Neural progenitor cell (in vitro differentiated cells): ENCODE data around the gene DELE1. TPM values are rescaled to one million over a fixed set of nuclear protein-coding genes. Genes with fewer than 3 reads are reported as not detected.
"Not testable (repeated sequence)": the region's sequence is repeated elsewhere in the genome, so short reads cannot be mapped to it uniquely, and the experiment has no call there.

Source experiments
- DNase-seq: peaks from one replicate; pipeline ENCODE4 v3.0.0-alpha.2; 2016; ENCODE audit warnings: low spot score
- H2AFZ ChIP-seq: fragments of 200-600 bp; sonication (generic); replicated peaks from 2 replicates; pipeline ENCODE4 v1.6.1; 2016; ENCODE audit warnings: antibody characterized with exemption
- H3F3A ChIP-seq: fragments of 200-600 bp; sonication (generic); 2 replicates; pipeline ENCODE4 v1.6.1; 2016; ENCODE audit warnings: antibody characterized with exemption, low read depth
- H3K27ac ChIP-seq: fragments of 200-600 bp; sonication (generic); 2 replicates; pipeline ENCODE4 v1.5.1; 2016; ENCODE audit warnings: mild to moderate bottlenecking
- H3K27me3 ChIP-seq: fragments of 200-600 bp; sonication (generic); 2 replicates; pipeline ENCODE4 v1.6.1; 2016; ENCODE audit warnings: mild to moderate bottlenecking, moderate library complexity
- H3K36me3 ChIP-seq: fragments of 200-600 bp; sonication (generic); 2 replicates; pipeline ENCODE4 v1.5.1; 2016
- H3K4me1 ChIP-seq: fragments of 200-600 bp; sonication (generic); 2 replicates; pipeline ENCODE4 v1.6.1; 2016; ENCODE audit warnings: mixed run types
- H3K4me2 ChIP-seq: fragments of 200-600 bp; sonication (generic); 2 replicates; pipeline ENCODE4 v1.6.1; 2016
- H3K4me3 ChIP-seq: fragments of 200-600 bp; sonication (generic); 2 replicates; pipeline ENCODE4 v1.5.1; 2016
- H3K79me2 ChIP-seq: fragments of 200-600 bp; sonication (generic); 2 replicates; pipeline ENCODE4 v1.6.1; 2016; ENCODE audit warnings: low read depth
- H3K9ac ChIP-seq: fragments of 200-600 bp; sonication (generic); 2 replicates; pipeline ENCODE4 v1.6.1; 2016
- H3K9me3 ChIP-seq: fragments of 200-600 bp; sonication (generic); 2 replicates; pipeline ENCODE4 v1.5.1; 2016; ENCODE audit warnings: low read depth
- H4K20me1 ChIP-seq: fragments of 200-600 bp; sonication (generic); 2 replicates; pipeline ENCODE4 v1.6.1; 2016; ENCODE audit warnings: low read depth
- H3K27ac Mint-ChIP-seq: 3 replicates; pipeline ENCODE4 v1.8.0; 2021; ENCODE audit warnings: mixed read lengths
- H3K27me3 Mint-ChIP-seq: 2 replicates; pipeline ENCODE4 v1.8.0; 2022; ENCODE audit warnings: low read depth, mild to moderate bottlenecking, inconsistent platforms, moderate library complexity, mixed read lengths; ENCODE audit not compliant: insufficient read depth
- H3K36me3 Mint-ChIP-seq: 3 replicates; pipeline ENCODE4 v1.8.0; 2021; ENCODE audit warnings: mixed read lengths
- H3K4me1 Mint-ChIP-seq: 3 replicates; pipeline ENCODE4 v1.8.0; 2021; ENCODE audit warnings: mixed read lengths
- H3K4me3 Mint-ChIP-seq: 3 replicates; pipeline ENCODE4 v1.8.0; 2021; ENCODE audit warnings: mild to moderate bottlenecking, moderate library complexity, mixed read lengths
- H3K9me3 Mint-ChIP-seq: 3 replicates; pipeline ENCODE4 v1.8.0; 2020; ENCODE audit warnings: mixed read lengths
- CTCF ChIP-seq: fragments of 200-600 bp; sonication (generic); IDR thresholded peaks from 2 replicates; pipeline ENCODE4 v1.5.1; 2017; ENCODE audit warnings: antibody characterized with exemption, mild to moderate bottlenecking
- EZH2 ChIP-seq: fragments of 200-600 bp; sonication (generic); IDR thresholded peaks from 2 replicates; pipeline ENCODE4 v1.6.1; 2017; ENCODE audit warnings: antibody characterized with exemption, mild to moderate bottlenecking, moderate library complexity
- EZH2phosphoT487 ChIP-seq: fragments of 200-600 bp; sonication (generic); IDR thresholded peaks from 2 replicates; pipeline ENCODE4 v1.6.1; 2017; ENCODE audit warnings: antibody characterized with exemption
- total RNA-seq: library from RNA; depleted of rRNA; stranded (reverse); fragments of >200 nt; gene quantifications from 2 replicates; pipeline ENCODE4 v1.2.3, GENCODE V29; 2015; ENCODE audit warnings: low replicate concordance

Gene DELE1
- total RNA-seq, 1 donor from 2014 or later = 47.7 TPM

- Histone ChIP-seq H3K4me2 (peak overlapping the region; percentile 93), H3K27me3 (peaks cover 22% of the 10 kb centered on the region), H3K79me2 (no peaks in the 10 kb centered on the region), H4K20me1 (peaks cover 40% of the 10 kb centered on the region), H2AFZ (no peak overlapping the region), H3K4me1 (peaks cover 39% of the 10 kb centered on the region), H3K9ac (no peak overlapping the region), H3K9me3 (no peaks in the 10 kb centered on the region), H3K36me3 (no peaks in the 10 kb centered on the region), H3K27ac (no peak overlapping the region), H3K4me3 (no peak overlapping the region), H3F3A (peaks cover 43% of the 10 kb centered on the region)
- DNase-seq = no peak
- H3K27ac Mint-ChIP-seq = no peak overlapping the region
- H3K4me1 Mint-ChIP-seq = peaks cover 52% of the 10 kb centered on the region
- TF ChIP-seq CTCF (no peak), EZH2 (no peak), EZH2phosphoT487 (no peak)
- peaks cover 11% of the 10 kb centered on the region for H3K27me3 Mint-ChIP-seq
- no peaks in the 10 kb centered on the region for H3K36me3 Mint-ChIP-seq
- no peaks in the 10 kb centered on the region for H3K9me3 Mint-ChIP-seq
- H3K4me3 Mint-ChIP-seq = peak overlapping the region; percentile 82
Observed at GRCh38 chr5:141883892-141884318, 39.8 kb upstream of the DELE1 start.

GRCh38 chr5:141889282-141889871 is 34.3 kb upstream of the DELE1 start:
- TF ChIP-seq CTCF = peak; percentile 16
- no peak for TF ChIP-seq EZH2phosphoT487
- Histone ChIP-seq H4K20me1 (peaks cover 14% of the 10 kb centered on the region), H3K27ac (no peak overlapping the region), H3K9me3 (no peaks in the 10 kb centered on the region), H3K4me2 (no peak overlapping the region), H3K4me3 (no peak overlapping the region), H3K36me3 (no peaks in the 10 kb centered on the region), H3K4me1 (no peaks in the 10 kb centered on the region), H3K27me3 (peaks cover 9% of the 10 kb centered on the region), H3K79me2 (no peaks in the 10 kb centered on the region), H3F3A (peaks cover 7% of the 10 kb centered on the region), H2AFZ (no peak overlapping the region), H3K9ac (no peak overlapping the region)
- DNase-seq = no peak
- no peaks in the 10 kb centered on the region for H3K9me3 Mint-ChIP-seq
- no peak overlapping the region for H3K4me3 Mint-ChIP-seq
- peaks cover 7% of the 10 kb centered on the region for H3K4me1 Mint-ChIP-seq
- H3K27me3 Mint-ChIP-seq = peaks cover 2% of the 10 kb centered on the region
- H3K36me3 Mint-ChIP-seq = no peaks in the 10 kb centered on the region
- no peak overlapping the region for H3K27ac Mint-ChIP-seq

GRCh38 chr5:141890429-141890828 is 33.2 kb upstream of the DELE1 start:
- not testable (repeated sequence) for H3K9me3 Mint-ChIP-seq, H3K9ac ChIP-seq, H3K4me1 Mint-ChIP-seq, H3K27me3 Mint-ChIP-seq, DNase-seq, H4K20me1 ChIP-seq, H3K27me3 ChIP-seq, H3K4me2 ChIP-seq, H3K4me3 Mint-ChIP-seq, H3K36me3 Mint-ChIP-seq, H3K27ac ChIP-seq, H3F3A ChIP-seq, H3K4me1 ChIP-seq, H3K36me3 ChIP-seq, H3K79me2 ChIP-seq, H3K4me3 ChIP-seq, H3K9me3 ChIP-seq, H2AFZ ChIP-seq, H3K27ac Mint-ChIP-seq

GRCh38 chr5:141897425-141897824 is 26.2 kb upstream of the DELE1 start:
- H3K27me3 ChIP-seq = no peaks in the 10 kb centered on the region
- DNase-seq = no peak
- no peak overlapping the region for H3K9ac ChIP-seq
- no peak overlapping the region for H3K27ac Mint-ChIP-seq
- H3K36me3 ChIP-seq = no peaks in the 10 kb centered on the region
- H3K4me1 Mint-ChIP-seq = no peaks in the 10 kb centered on the region
- TF ChIP-seq CTCF (no peak), EZH2phosphoT487 (no peak), EZH2 (no peak)
- no peak overlapping the region for H3K27ac ChIP-seq
- H3K4me2 ChIP-seq = no peak overlapping the region
- H3K4me1 ChIP-seq = no peaks in the 10 kb centered on the region
- no peaks in the 10 kb centered on the region for H3K9me3 ChIP-seq
- no peaks in the 10 kb centered on the region for H3K79me2 ChIP-seq
- H3K36me3 Mint-ChIP-seq = no peaks in the 10 kb centered on the region
- no peaks in the 10 kb centered on the region for H3K9me3 Mint-ChIP-seq
- no peak overlapping the region for H2AFZ ChIP-seq
- H3F3A ChIP-seq = no peaks in the 10 kb centered on the region
- no peak overlapping the region for H3K4me3 ChIP-seq
- no peaks in the 10 kb centered on the region for H4K20me1 ChIP-seq
- no peak overlapping the region for H3K4me3 Mint-ChIP-seq
- H3K27me3 Mint-ChIP-seq = no peaks in the 10 kb centered on the region
